Esophagus squamous epithelium (tissue), 5 donors: Measurements from ENCODE around the gene BRINP3. TPM values are rescaled to one million over a fixed set of nuclear protein-coding genes. Genes with fewer than 3 reads are reported as not detected.

Experiments used
- DNase-seq: peaks from one replicate; lab custom pipeline; 2025; lab: John Stamatoyannopoulos, UW
- H3K27ac ChIP-seq, 4 donors: fragments of 200-600 bp; sonication (generic); one replicate each; pipeline ENCODE4 v1.5.1; 2016 to 2019; ENCODE audit warnings: mild to moderate bottlenecking in 1 of 4
- H3K27me3 ChIP-seq, 4 donors: fragments of 200-600 bp; sonication (generic); 1 replicate in 3 of 4; 2 replicates in 1 of 4; pipeline versions ENCODE4 v1.5.1 to v1.6.0; 2017 to 2021; ENCODE audit warnings: antibody characterized with exemption in 1 of 4
- H3K36me3 ChIP-seq, 3 donors: fragments of 200-600 bp; sonication (generic); one replicate each; pipeline ENCODE4 v1.5.1; 2016 to 2019
- H3K4me1 ChIP-seq, 3 donors: fragments of 200-600 bp; sonication (generic); one replicate each; pipeline ENCODE4 v1.5.1; 2017 to 2019
- H3K4me3 ChIP-seq, 4 donors: fragments of 200-600 bp; sonication (generic); 1 replicate in 3 of 4; 2 replicates in 1 of 4; pipeline ENCODE4 v1.5.1; 2016 to 2019; ENCODE audit warnings: mild to moderate bottlenecking in 2 of 4, moderate library complexity in 1 of 4
- H3K9me3 ChIP-seq, 3 donors: fragments of 200-600 bp; sonication (generic); one replicate each; pipeline ENCODE4 v1.5.1; 2016 to 2019
- POLR2A ChIP-seq, 4 donors: fragments of 450-650 bp; IDR thresholded peaks; one replicate each; pipeline ENCODE4 v1.6.1; 2017; ENCODE audit warnings: antibody characterized with exemption in 4 of 4, mild to moderate bottlenecking in 4 of 4, moderate library complexity in 3 of 4
- WGBS, 2 donors: methylation state at CpG; one replicate each; pipeline ENCODE4 v1.1.5; 2018; 5-methylcytosine and 5-hydroxymethylcytosine counted together
- intact Hi-C: fragments of 100-400 bp; cut with DNase I; formaldehyde crosslinking; loops from one replicate; pipeline ENCODE4 v1.15.0; 2022
- total RNA-seq, 4 donors: library from RNA; depleted of rRNA; stranded (reverse); fragments of >200 nt; gene quantifications; one replicate each; pipeline ENCODE4 v1.1.0, GENCODE V29; 2016
- TF ChIP-seq, protein P1 (sequence below), 6 experiments: fragments of 450-650 bp in 4 of 6; fragments of 200-600 bp in 2 of 6; sonication (generic) in 2 of 6; IDR thresholded peaks; one replicate each; pipeline ENCODE4 v1.5.1; 2016 to 2019; ENCODE audit warnings: antibody characterized with exemption in 6 of 6, mild to moderate bottlenecking in 4 of 6, moderate library complexity in 4 of 6
- donor health status: DM: yes; HTN: yes; CAD: no.

Gene BRINP3
- total RNA-seq, 4 donors from 2014 or later = 0.50 to 0.95 TPM; not detected in 2

DNA sequence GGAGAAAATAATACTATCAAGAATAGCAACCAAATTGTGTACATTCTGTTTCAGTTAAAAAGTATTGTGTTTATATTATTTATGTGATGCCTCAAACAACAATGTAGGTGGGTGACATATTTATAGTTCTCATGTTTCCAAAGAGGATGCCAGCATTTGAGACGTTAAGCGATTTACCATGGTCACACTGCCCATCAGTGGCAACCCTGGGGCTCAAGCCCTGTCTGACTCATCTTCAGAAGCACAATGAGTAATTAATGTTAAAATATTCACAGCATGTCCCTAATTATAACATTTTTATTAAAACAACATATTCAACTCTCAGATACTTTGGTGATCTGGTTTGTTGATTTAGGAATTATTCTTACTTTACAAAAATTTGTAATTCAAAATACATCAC, 409.4 kb downstream of the BRINP3 start:
- H3K27ac ChIP-seq = no peak overlapping the region
- H3K36me3 ChIP-seq = no peaks in the 10 kb centered on the region
- no peak overlapping the region for H3K4me3 ChIP-seq
- WGBS, 2 donors = 78 to 94% methylated on average over 2 of the region's 2 CpGs
- no peaks in the 10 kb centered on the region for H3K27me3 ChIP-seq
- TF ChIP-seq POLR2A (IDR thresholded peaks at IDR 0.05) = no peak
- TF ChIP-seq, protein P1, sequence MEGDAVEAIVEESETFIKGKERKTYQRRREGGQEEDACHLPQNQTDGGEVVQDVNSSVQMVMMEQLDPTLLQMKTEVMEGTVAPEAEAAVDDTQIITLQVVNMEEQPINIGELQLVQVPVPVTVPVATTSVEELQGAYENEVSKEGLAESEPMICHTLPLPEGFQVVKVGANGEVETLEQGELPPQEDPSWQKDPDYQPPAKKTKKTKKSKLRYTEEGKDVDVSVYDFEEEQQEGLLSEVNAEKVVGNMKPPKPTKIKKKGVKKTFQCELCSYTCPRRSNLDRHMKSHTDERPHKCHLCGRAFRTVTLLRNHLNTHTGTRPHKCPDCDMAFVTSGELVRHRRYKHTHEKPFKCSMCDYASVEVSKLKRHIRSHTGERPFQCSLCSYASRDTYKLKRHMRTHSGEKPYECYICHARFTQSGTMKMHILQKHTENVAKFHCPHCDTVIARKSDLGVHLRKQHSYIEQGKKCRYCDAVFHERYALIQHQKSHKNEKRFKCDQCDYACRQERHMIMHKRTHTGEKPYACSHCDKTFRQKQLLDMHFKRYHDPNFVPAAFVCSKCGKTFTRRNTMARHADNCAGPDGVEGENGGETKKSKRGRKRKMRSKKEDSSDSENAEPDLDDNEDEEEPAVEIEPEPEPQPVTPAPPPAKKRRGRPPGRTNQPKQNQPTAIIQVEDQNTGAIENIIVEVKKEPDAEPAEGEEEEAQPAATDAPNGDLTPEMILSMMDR (IDR thresholded peaks at IDR 0.05) = no peak
- H3K9me3 ChIP-seq = no peaks in the 10 kb centered on the region
- intact Hi-C loops = no loop called here
- H3K4me1 ChIP-seq = no peaks in the 10 kb centered on the region
- DNase-seq = no peak

GRCh38 chr1:190067592-190067991, 410.1 kb downstream of the BRINP3 start:
- Histone ChIP-seq H3K4me1 (no peaks in the 10 kb centered on the region), H3K36me3 (no peaks in the 10 kb centered on the region), H3K9me3 (no peaks in the 10 kb centered on the region), H3K27me3 (no peaks in the 10 kb centered on the region), H3K27ac (no peak overlapping the region), H3K4me3 (no peak overlapping the region)
- intact Hi-C loops = no loop called here
- TF ChIP-seq POLR2A (IDR thresholded peaks at IDR 0.05) = no peak
- TF ChIP-seq, protein P1 (IDR thresholded peaks at IDR 0.05) = no peak
- 33 to 43% methylated on average over 3 of the region's 3 CpGs for WGBS, 2 donors
- no peak for DNase-seq

DNA sequence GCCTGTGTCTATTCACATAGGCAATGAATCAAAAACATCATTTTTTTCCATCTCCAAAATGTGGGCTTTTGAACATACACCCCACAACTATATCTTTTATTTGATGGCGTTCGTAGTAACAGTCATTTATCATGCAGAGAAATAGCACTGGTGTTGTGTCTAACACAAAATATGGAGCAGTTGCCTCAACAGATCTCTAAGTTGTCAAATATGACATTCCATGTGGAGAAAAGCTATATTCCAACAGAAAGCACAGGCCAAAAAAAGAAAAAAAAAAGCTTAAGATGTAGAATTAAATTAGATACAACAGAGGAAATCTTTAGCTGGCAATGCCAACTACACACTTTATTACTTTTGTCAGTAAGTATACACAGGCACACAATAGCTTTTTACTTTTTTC, 411.7 kb downstream of the BRINP3 start:
- Histone ChIP-seq H3K36me3 (no peaks in the 10 kb centered on the region), H3K9me3 (no peaks in the 10 kb centered on the region), H3K4me1 (no peaks in the 10 kb centered on the region), H3K27me3 (no peaks in the 10 kb centered on the region), H3K27ac (no peak overlapping the region), H3K4me3 (no peak overlapping the region)
- no peak for TF ChIP-seq POLR2A (IDR thresholded peaks at IDR 0.05)
- TF ChIP-seq, protein P1 (IDR thresholded peaks at IDR 0.05) = no peak
- whole genome bisulfite sequencing, 2 donors = 75 to 80% methylated on average over 2 of the region's 2 CpGs
- no peak for DNase-seq
- intact Hi-C loops = no loop called here

GRCh38 chr1:190049314-190049713, 428.4 kb downstream of the BRINP3 start:
- 33 to 50% methylated on average over 1 of the region's 1 CpG for WGBS, 2 donors
- intact Hi-C loops = no loop called here
- Histone ChIP-seq H3K27me3 (no peaks in the 10 kb centered on the region), H3K4me3 (no peak overlapping the region), H3K9me3 (no peaks in the 10 kb centered on the region), H3K4me1 (no peaks in the 10 kb centered on the region), H3K27ac (no peak overlapping the region), H3K36me3 (no peaks in the 10 kb centered on the region)
- no peak for TF ChIP-seq POLR2A (IDR thresholded peaks at IDR 0.05)
- TF ChIP-seq, protein P1 (IDR thresholded peaks at IDR 0.05) = no peak
- no peak for DNase-seq
